BJ (cell line): Measurements from ENCODE around the gene LRRC71. TPM values are rescaled to one million over a fixed set of nuclear protein-coding genes. Genes with fewer than 3 reads are reported as not detected.

Experiments used
- CTCF ChIA-PET: fragments of 350-600 bp; formaldehyde crosslinking; extraction: SDS; loops from one replicate; lab custom pipeline; 2021; ENCODE audit warnings: antibody characterized with exemption, inconsistent platforms; lab: Yijun Ruan, JAX
- POLR2A ChIA-PET: fragments of 300-600 bp; sonication (Branson Sonifier 250); formaldehyde crosslinking; extraction: SDS; loops from one replicate; lab custom pipeline; 2021; ENCODE audit warnings: antibody characterized with exemption; lab: Charles Lee
- DNase-seq: peaks from one replicate; pipeline ENCODE4 v3.0.0-alpha.2; 2011; ENCODE audit warnings: low read depth
- H3K27me3 ChIP-seq: 2 replicates; pipeline ENCODE4 v1.6.0; 2011; ENCODE audit warnings: low read length; ENCODE audit not compliant: control insufficient read depth, insufficient read depth
- H3K36me3 ChIP-seq: 2 replicates; pipeline ENCODE4 v1.5.1; 2011; ENCODE audit warnings: low read length; ENCODE audit not compliant: control insufficient read depth, insufficient read depth
- H3K4me3 ChIP-seq: 2 replicates; pipeline ENCODE4 v1.5.1; 2011; ENCODE audit warnings: low read depth, mild to moderate bottlenecking, control low read depth, low read length
- polyA plus RNA-seq: library from polyadenylated mRNA; depleted of rRNA; stranded (reverse); fragments of >200 nt; gene quantifications from 2 replicates; pipeline ENCODE4 v1.2.3, GENCODE V29; 2011
- TF ChIP-seq, protein P1 (sequence below): IDR thresholded peaks from 2 replicates; pipeline ENCODE4 v1.5.1; 2011; ENCODE audit warnings: low read depth, mild to moderate bottlenecking, control low read depth, inconsistent platforms, low read length, moderate library complexity; ENCODE audit not compliant: insufficient read depth

The LRRC71 gene
- polyA plus RNA-seq, 1 experiment = 1.2 TPM

DNA sequence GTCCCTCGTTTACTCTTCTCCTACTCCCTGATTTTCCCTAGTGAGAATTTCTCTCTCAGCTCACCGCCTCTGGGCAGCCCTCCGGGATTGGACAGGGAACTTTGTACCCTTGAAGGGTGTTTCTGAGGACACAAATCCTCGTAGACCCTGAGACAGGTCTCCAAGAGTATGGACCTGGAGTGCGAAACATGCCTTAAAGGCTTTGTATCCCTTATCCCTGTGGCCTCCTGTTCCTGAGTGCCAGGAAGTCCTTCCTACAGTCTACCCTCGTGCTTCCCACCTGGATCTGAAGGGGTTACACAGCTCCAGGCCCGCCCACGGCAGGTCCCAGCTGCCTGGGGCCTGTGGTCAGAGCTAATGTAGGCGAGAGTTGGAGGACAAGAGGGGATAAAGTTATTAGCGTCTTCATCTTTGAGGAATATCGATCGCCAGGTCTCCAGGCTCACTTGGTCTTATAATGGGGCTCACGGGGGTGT lies 34.5 kb upstream of the LRRC71 start:
- CTCF ChIA-PET = interaction anchor here (1.2 to 10.8 kb wide), 8 partner anchors 26 to 208 kb away, joined by 3 to 160 read pairs (median 18); partner anchors contain the start of genes ISG20L2, LRRC71, METTL25B and NES
- TF ChIP-seq, protein P1, sequence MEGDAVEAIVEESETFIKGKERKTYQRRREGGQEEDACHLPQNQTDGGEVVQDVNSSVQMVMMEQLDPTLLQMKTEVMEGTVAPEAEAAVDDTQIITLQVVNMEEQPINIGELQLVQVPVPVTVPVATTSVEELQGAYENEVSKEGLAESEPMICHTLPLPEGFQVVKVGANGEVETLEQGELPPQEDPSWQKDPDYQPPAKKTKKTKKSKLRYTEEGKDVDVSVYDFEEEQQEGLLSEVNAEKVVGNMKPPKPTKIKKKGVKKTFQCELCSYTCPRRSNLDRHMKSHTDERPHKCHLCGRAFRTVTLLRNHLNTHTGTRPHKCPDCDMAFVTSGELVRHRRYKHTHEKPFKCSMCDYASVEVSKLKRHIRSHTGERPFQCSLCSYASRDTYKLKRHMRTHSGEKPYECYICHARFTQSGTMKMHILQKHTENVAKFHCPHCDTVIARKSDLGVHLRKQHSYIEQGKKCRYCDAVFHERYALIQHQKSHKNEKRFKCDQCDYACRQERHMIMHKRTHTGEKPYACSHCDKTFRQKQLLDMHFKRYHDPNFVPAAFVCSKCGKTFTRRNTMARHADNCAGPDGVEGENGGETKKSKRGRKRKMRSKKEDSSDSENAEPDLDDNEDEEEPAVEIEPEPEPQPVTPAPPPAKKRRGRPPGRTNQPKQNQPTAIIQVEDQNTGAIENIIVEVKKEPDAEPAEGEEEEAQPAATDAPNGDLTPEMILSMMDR = no peak
- Histone ChIP-seq H3K36me3 (no peaks in the 10 kb centered on the region), H3K27me3 (peaks cover 31% of the 10 kb centered on the region), H3K4me3 (no peak overlapping the region)
- POLR2A ChIA-PET = no interaction called here
- no peak for DNase-seq

DNA sequence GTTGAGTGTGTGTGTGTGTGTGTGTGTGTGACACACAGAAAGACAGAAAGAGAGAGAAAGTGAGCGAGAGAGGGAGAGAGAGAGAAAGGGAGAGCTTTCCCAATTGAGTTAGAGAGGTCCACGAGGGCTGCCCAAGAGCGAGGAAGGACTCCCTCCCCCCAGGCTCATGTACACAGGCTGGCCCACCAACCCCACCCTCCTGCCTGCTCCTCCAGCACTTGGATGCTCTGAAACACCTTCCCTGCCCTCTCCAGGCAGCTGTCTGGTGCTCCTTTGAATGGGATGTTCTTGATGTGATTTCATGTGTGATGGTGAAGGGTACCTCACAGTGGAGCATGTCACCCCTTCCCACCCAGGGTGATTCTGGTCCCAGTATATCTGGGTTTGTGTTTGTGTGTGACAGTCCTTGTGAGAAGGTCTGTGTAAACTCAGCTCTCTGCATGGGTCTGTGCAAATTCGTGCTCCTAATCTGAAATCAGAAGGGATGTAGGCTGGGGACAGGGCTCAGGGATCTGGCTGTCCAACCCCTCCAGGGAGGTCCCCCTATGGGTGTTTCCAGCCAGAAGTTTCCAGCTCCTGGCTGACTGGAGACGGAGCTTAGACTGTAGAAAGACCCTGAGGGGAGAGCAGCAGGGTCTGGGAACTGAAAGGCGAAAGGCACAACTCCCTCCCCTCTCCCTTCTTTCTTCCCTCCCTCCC lies 33.7 kb upstream of the LRRC71 start:
- peaks cover 31% of the 10 kb centered on the region for H3K27me3 ChIP-seq
- no peak overlapping the region for H3K4me3 ChIP-seq
- DNase-seq = no peak
- ChIA-PET CTCF (interaction anchor here (0.9 to 10.8 kb wide), 11 partner anchors 26 to 197 kb away, joined by 3 to 160 read pairs (median 22); partner anchors contain the start of genes INSRR, ISG20L2, LRRC71 and METTL25B), POLR2A (no interaction called here)
- TF ChIP-seq, protein P1 = no peak
- H3K36me3 ChIP-seq = no peaks in the 10 kb centered on the region

DNA sequence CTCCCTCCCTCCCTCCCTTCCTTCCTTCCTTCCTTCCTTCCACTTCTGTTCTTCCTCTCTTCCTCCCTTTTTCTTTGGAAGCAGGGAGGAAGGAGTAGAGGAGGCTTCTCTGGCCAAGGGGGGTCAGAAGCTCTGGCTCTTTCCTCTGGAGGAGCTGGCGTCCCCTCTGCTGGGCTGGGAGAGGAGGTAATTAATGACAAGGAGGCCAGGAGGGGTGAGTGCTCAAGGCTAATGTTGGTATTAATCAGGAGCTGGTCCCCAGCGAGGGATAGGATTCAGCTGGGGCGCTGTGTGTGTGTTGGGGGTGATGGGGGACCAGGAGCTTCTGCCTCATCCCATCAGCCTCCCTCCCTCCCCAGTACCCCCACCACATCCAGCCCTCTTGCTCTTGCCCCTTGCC lies 33.1 kb upstream of the LRRC71 start:
- TF ChIP-seq, protein P1 = no peak
- no peak for DNase-seq
- no peaks in the 10 kb centered on the region for H3K36me3 ChIP-seq
- ChIA-PET CTCF (interaction anchor here (0.6 to 10.8 kb wide), 10 partner anchors 26 to 197 kb away, joined by 3 to 160 read pairs (median 26); partner anchors contain the start of genes INSRR, ISG20L2, METTL25B and NTRK1), POLR2A (interaction anchor here (0.7 kb wide), 1 partner anchor 159 kb away, joined by 3 read pairs; the partner anchor contains the start of genes ISG20L2 and METTL25B)
- H3K27me3 ChIP-seq = peaks cover 29% of the 10 kb centered on the region
- H3K4me3 ChIP-seq = no peak overlapping the region

DNA sequence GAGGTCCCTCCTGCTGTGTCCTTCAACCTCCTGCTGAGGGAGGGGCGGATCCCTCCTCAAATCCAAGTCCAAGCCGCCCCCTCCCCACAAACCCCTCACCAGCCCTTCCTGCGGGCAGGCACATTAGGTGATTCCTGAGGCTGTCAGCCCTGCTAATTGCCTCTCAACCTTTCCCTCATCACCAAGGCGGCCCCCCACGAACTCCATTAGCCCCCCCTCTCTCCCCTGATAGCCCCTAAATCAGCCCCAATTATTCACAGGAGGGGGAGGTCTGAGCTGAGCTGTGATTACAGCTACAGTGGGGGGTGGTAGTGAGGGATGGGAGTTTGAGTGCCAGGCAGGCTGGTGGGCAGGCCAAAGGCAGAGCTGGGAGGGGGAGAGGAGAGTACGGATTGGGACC lies 32.7 kb upstream of the LRRC71 start:
- no peaks in the 10 kb centered on the region for H3K36me3 ChIP-seq
- ChIA-PET CTCF (interaction anchor here (0.6 to 10.8 kb wide), 10 partner anchors 8 to 230 kb away, joined by 3 to 160 read pairs (median 28); partner anchors contain the start of genes INSRR, ISG20L2, METTL25B and NTRK1), POLR2A (interaction anchor here (0.7 kb wide), 1 partner anchor 159 kb away, joined by 3 read pairs; the partner anchor contains the start of genes ISG20L2 and METTL25B)
- no peak for DNase-seq
- TF ChIP-seq, protein P1 = no peak
- peaks cover 27% of the 10 kb centered on the region for H3K27me3 ChIP-seq
- H3K4me3 ChIP-seq = no peak overlapping the region
